ENCODE measurements around the gene ADCYAP1R1.

- TF ChIP-seq CTCF (IDR thresholded peaks at IDR 0.05) (no peak), EZH2 (IDR thresholded peaks at IDR 0.05; ENCODE audit: borderline replicate concordance, insufficient read depth, low read depth, low read length, poor library complexity, severe bottlenecking) (no peak)
These were observed 9.1 kb downstream of the ADCYAP1R1 start for GRCh38 chr7:31061185-31061584.
